ENCODE results near the gene RTL9.

DNA sequence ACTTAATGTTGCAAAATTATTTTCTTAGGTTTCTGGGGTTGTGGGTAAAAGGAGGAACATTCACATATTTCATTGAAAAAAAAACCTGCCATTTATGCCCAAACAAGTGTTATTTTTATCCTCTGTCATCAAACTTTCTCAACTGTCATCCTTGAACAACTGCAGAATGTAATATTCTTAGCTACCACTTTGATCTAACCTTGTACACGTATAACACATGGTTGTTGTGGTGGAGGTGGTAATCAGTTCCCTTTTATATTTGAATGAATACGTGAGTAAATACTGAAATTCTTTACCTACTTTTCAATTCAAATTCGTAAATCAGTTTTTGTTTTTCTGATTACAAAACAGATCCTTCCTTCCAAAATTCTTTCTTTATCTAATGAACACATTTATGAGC lies 37.0 kb upstream of the RTL9 start:
- TF ChIP-seq POLR2AphosphoS5 (IDR thresholded peaks at IDR 0.05): no peak
- TF ChIP-seq POLR2A (IDR thresholded peaks at IDR 0.05): no peak

Data from prostate gland (tissue), 1 donor.